MCF 10A (cell line): ENCODE data around the gene GRK3. TPM values are rescaled to one million over a fixed set of nuclear protein-coding genes. Genes with fewer than 3 reads are reported as not detected.

ENCODE experiments used
- BruUV-seq: library from RNA; stranded (reverse); fragments of 400-500 nt; replicated peaks from 2 replicates; lab custom pipeline; 2021; lab: Mats Ljungman, UMichigan
- CTCF ChIA-PET: fragments of 300-600 bp; sonication (Branson Sonifier 250); formaldehyde crosslinking; extraction: SDS; loops from one replicate; lab custom pipeline; 2021; ENCODE audit warnings: antibody characterized with exemption, inconsistent platforms; lab: Yijun Ruan, JAX
- POLR2A ChIA-PET: fragments of 300-600, 350-650 bp; sonication (Branson Sonifier 250); formaldehyde crosslinking; extraction: SDS; loops from one replicate; lab custom pipeline; 2020; ENCODE audit warnings: antibody characterized with exemption, inconsistent platforms; lab: Yijun Ruan, JAX
- DNase-seq: peaks from one replicate; pipeline ENCODE4 v3.0.0-alpha.2; 2018; ENCODE audit not compliant: unreplicated experiment
- H3K27ac Mint-ChIP-seq: one replicate; pipeline ENCODE4 v1.8.0; 2022; ENCODE audit warnings: mild to moderate bottlenecking, low read depth, mixed read lengths; ENCODE audit not compliant: unreplicated experiment
- H3K27me3 Mint-ChIP-seq: one replicate; pipeline ENCODE4 v1.8.0; 2022; ENCODE audit warnings: mixed read lengths; ENCODE audit not compliant: insufficient read depth, unreplicated experiment
- H3K36me3 Mint-ChIP-seq: one replicate; pipeline ENCODE4 v1.8.0; 2022; ENCODE audit warnings: mild to moderate bottlenecking, moderate library complexity, mixed read lengths; ENCODE audit not compliant: insufficient read depth, unreplicated experiment
- H3K4me1 Mint-ChIP-seq: one replicate; pipeline ENCODE4 v1.8.0; 2022; ENCODE audit warnings: mixed read lengths; ENCODE audit not compliant: insufficient read depth, unreplicated experiment
- H3K4me3 Mint-ChIP-seq: one replicate; pipeline ENCODE4 v1.8.0; 2022; ENCODE audit warnings: mild to moderate bottlenecking, moderate library complexity, mixed read lengths; ENCODE audit not compliant: unreplicated experiment
- H3K9me3 Mint-ChIP-seq: one replicate; pipeline ENCODE4 v1.8.0; 2022; ENCODE audit warnings: mixed read lengths; ENCODE audit not compliant: unreplicated experiment
- CTCF ChIP-seq: fragments of 200-600 bp; IDR thresholded peaks from one replicate; pipeline ENCODE4 v1.8.0; 2022; ENCODE audit warnings: antibody characterized with exemption, mild to moderate bottlenecking; ENCODE audit not compliant: unreplicated experiment
- intact Hi-C: fragments of 100-400 bp; cut with micrococcal nuclease; formaldehyde crosslinking; loops from 2 replicates; pipeline ENCODE4 v1.14.1; 2022
- total RNA-seq: library from RNA; stranded (reverse); gene quantifications from 2 replicates; pipeline ENCODE4 v1.2.3, GENCODE V29; 2022

Gene GRK3
- total RNA-seq, 1 experiment from 2014 or later = 7.9 TPM

- Mint-ChIP-seq H3K27ac (peak within 1 kb of the TSS; percentile 8), H3K4me3 (no peak within 1 kb of the TSS), H3K36me3 (no peaks in the 10 kb centered on the region), H3K27me3 (no peaks in the 10 kb centered on the region), H3K9me3 (no peaks in the 10 kb centered on the region), H3K4me1 (peaks cover 15% of the 10 kb centered on the region)
- no peak for TF ChIP-seq CTCF
- no TSS peak for BruUV-seq
- CTCF ChIA-PET = interaction anchor here (0.6 to 1.0 kb wide), 2 partner anchors 720 to 1201 kb away, joined by 3 read pairs; no protein-coding TSS in a partner anchor
- POLR2A ChIA-PET = interaction anchor here (1.0 kb wide), 1 partner anchor 15 kb away, joined by 3 read pairs; no protein-coding TSS in a partner anchor
- intact Hi-C loops = no loop called here
- no peak for DNase-seq
Observed at GRCh38 chr22:25741692-25742626, 177.5 kb downstream of the GRK3 start, which contains the start of gene MYO18B. TSS of gene MYO18B (plus strand) at chr22:25742188. CDS start at chr22:25761093, 18,905 bp downstream.

GRCh38 chr22:25742918-25743708 lies 178.6 kb downstream of the GRK3 start:
- no TSS peak for BruUV-seq
- no peak for DNase-seq
- Mint-ChIP-seq H3K36me3 (peaks cover 6% of the 10 kb centered on the region), H3K27ac (peak overlapping the region; percentile 8), H3K4me3 (no peak overlapping the region), H3K9me3 (no peaks in the 10 kb centered on the region), H3K27me3 (no peaks in the 10 kb centered on the region), H3K4me1 (peaks cover 25% of the 10 kb centered on the region)
- ChIA-PET CTCF (interaction anchor here (0.6 to 2.5 kb wide), 4 partner anchors 9 to 1200 kb away, joined by 3 to 11 read pairs (median 3); no protein-coding TSS in a partner anchor), POLR2A (interaction anchor here (1.6 kb wide), 1 partner anchor 13 kb away, joined by 3 read pairs; no protein-coding TSS in a partner anchor)
- intact Hi-C loops = no loop called here
- TF ChIP-seq CTCF = no peak

GRCh38 chr22:25744694-25745093 lies 180.2 kb downstream of the GRK3 start:
- Mint-ChIP-seq H3K27me3 (no peaks in the 10 kb centered on the region), H3K4me3 (no peak overlapping the region), H3K27ac (no peak overlapping the region), H3K36me3 (peaks cover 6% of the 10 kb centered on the region), H3K9me3 (no peaks in the 10 kb centered on the region), H3K4me1 (peaks cover 32% of the 10 kb centered on the region)
- BruUV-seq = no TSS peak
- TF ChIP-seq CTCF = no peak
- intact Hi-C loops = no loop called here
- POLR2A ChIA-PET = interaction anchor here (0.7 to 1.6 kb wide), 2 partner anchors 15 to 32 kb away, joined by 3 read pairs; no protein-coding TSS in a partner anchor
- CTCF ChIA-PET = interaction anchor here (1.0 to 2.5 kb wide), 4 partner anchors 10 to 29 kb away, joined by 3 to 11 read pairs (median 4); no protein-coding TSS in a partner anchor
- DNase-seq = no peak
